ENCODE measurements around the gene PRXL2A.

PRXL2A gene

GRCh38 chr10:80447436-80448190, 39.3 kb downstream of the PRXL2A start:
- DNase-seq: no peak

- no peak for DNase-seq
Measured at GRCh38 chr10:80448209-80448942, 40.0 kb downstream of the PRXL2A start.

- DNase-seq: no peak
Measured at GRCh38 chr10:80449520-80449919, 41.2 kb downstream of the PRXL2A start.

- no peak for DNase-seq
Measured at GRCh38 chr10:80451132-80451531, 42.8 kb downstream of the PRXL2A start.

- DNase-seq: no peak
Measured at GRCh38 chr10:80452069-80452468, 43.7 kb downstream of the PRXL2A start.

GRCh38 chr10:80452640-80453039, 44.3 kb downstream of the PRXL2A start:
- DNase-seq: no peak

GRCh38 chr10:80453056-80453841, 44.9 kb downstream of the PRXL2A start:
- no peak for DNase-seq

GRCh38 chr10:80453842-80454512, 45.6 kb downstream of the PRXL2A start, which contains the start of gene TSPAN14:
Gene TSPAN14 (plus strand): TSS chr10:80454310. CDS start chr10:80489234, 34,924 bp downstream.
- DNase-seq: peak; percentile 71

- DNase-seq: no peak
Measured at GRCh38 chr10:80454513-80455460, 46.4 kb downstream of the PRXL2A start.

GRCh38 chr10:80455461-80456349, 47.4 kb downstream of the PRXL2A start:
- no peak for DNase-seq

- DNase-seq: no peak
Measured at GRCh38 chr10:80457554-80458262, 49.4 kb downstream of the PRXL2A start.

GRCh38 chr10:80458263-80458625, 49.9 kb downstream of the PRXL2A start:
- DNase-seq: no peak

GRCh38 chr10:80458638-80459037, 50.3 kb downstream of the PRXL2A start:
- no peak for DNase-seq

- peak; percentile 68 for DNase-seq
Measured at GRCh38 chr10:80459047-80459865, 50.9 kb downstream of the PRXL2A start.

GRCh38 chr10:80460399-80461207, 52.3 kb downstream of the PRXL2A start:
- no peak for DNase-seq

GRCh38 chr10:80461208-80462183, 53.1 kb downstream of the PRXL2A start:
- DNase-seq: no peak
